ENCODE results near the gene SEPTIN2. TPM values are rescaled to one million over a fixed set of nuclear protein-coding genes. Genes with fewer than 3 reads are reported as not detected.
"Not testable (repeated sequence)": the region's sequence is repeated elsewhere in the genome, so short reads cannot be mapped to it uniquely, and the experiment has no call there.

SEPTIN2 gene
- total RNA-seq, 1 donor from 2014 or later: 552 TPM

GRCh38 chr2:241391892-241392665, 76.4 kb downstream of the SEPTIN2 start:
- Histone ChIP-seq H3K9ac (ENCODE audit: low read length) (no peak overlapping the region), H3K79me2 (ENCODE audit: insufficient read depth, low read length) (peaks cover 5% of the 10 kb centered on the region), H3K27ac (ENCODE audit: low read depth, low read length) (no peak overlapping the region), H3K4me3 (ENCODE audit: insufficient read depth, low read depth, low read length) (no peak overlapping the region), H3K9me3 (ENCODE audit: insufficient read depth, low read depth, low read length) (no peaks in the 10 kb centered on the region), H3K4me2 (ENCODE audit: low read length) (no peak overlapping the region), H3K36me3 (ENCODE audit: insufficient read depth, low read length) (peaks cover 5% of the 10 kb centered on the region), H4K20me1 (ENCODE audit: insufficient read depth, low read length) (peaks cover 41% of the 10 kb centered on the region), H2AFZ (ENCODE audit: low read depth, low read length) (no peak overlapping the region), H3K27me3 (ENCODE audit: insufficient read depth, low read length) (no peaks in the 10 kb centered on the region), H3K4me1 (ENCODE audit: insufficient read depth, low read length) (no peaks in the 10 kb centered on the region)
- Mint-ChIP-seq H3K36me3 (ENCODE audit: low read depth, unreplicated experiment) (peaks cover 26% of the 10 kb centered on the region), H3K27ac (ENCODE audit: unreplicated experiment) (no peak overlapping the region), H3K4me1 (ENCODE audit: low read depth, unreplicated experiment) (peaks cover 3% of the 10 kb centered on the region), H3K4me3 (ENCODE audit: unreplicated experiment) (no peak overlapping the region), H3K9me3 (ENCODE audit: unreplicated experiment) (peaks cover 3% of the 10 kb centered on the region), H3K27me3 (ENCODE audit: low read depth, unreplicated experiment) (no peaks in the 10 kb centered on the region)
- TF ChIP-seq EZH2 (IDR thresholded peaks at IDR 0.05; ENCODE audit: insufficient read depth, low read length) (no peak), CTCF (IDR thresholded peaks at IDR 0.05; ENCODE audit: insufficient read depth, low read depth, low read length) (peak; percentile 18)
- FAIRE-seq (no peak), DNase-seq (ENCODE audit: low read depth) (no peak)

- not testable (repeated sequence) for H3K9ac ChIP-seq (ENCODE audit: low read length); FAIRE-seq; H3K36me3 ChIP-seq (ENCODE audit: insufficient read depth, low read length); H3K27ac ChIP-seq (ENCODE audit: low read depth, low read length); H3K9me3 Mint-ChIP-seq (ENCODE audit: unreplicated experiment); H3K27me3 Mint-ChIP-seq (ENCODE audit: low read depth, unreplicated experiment); H3K27ac Mint-ChIP-seq (ENCODE audit: unreplicated experiment); H3K27me3 ChIP-seq (ENCODE audit: insufficient read depth, low read length); H2AFZ ChIP-seq (ENCODE audit: low read depth, low read length); H3K4me3 Mint-ChIP-seq (ENCODE audit: unreplicated experiment); H3K9me3 ChIP-seq (ENCODE audit: insufficient read depth, low read depth, low read length); H3K79me2 ChIP-seq (ENCODE audit: insufficient read depth, low read length); DNase-seq (ENCODE audit: low read depth); H3K4me2 ChIP-seq (ENCODE audit: low read length); H3K4me1 Mint-ChIP-seq (ENCODE audit: low read depth, unreplicated experiment); H3K4me3 ChIP-seq (ENCODE audit: insufficient read depth, low read depth, low read length); H3K4me1 ChIP-seq (ENCODE audit: insufficient read depth, low read length)
- peaks cover 26% of the 10 kb centered on the region for H3K36me3 Mint-ChIP-seq (ENCODE audit: low read depth, unreplicated experiment)
- peaks cover 39% of the 10 kb centered on the region for H4K20me1 ChIP-seq (ENCODE audit: insufficient read depth, low read length)
These were observed 77.0 kb downstream of the SEPTIN2 start for GRCh38 chr2:241392753-241393152.

- Histone ChIP-seq H3K27me3 (ENCODE audit: insufficient read depth, low read length) (no peaks in the 10 kb centered on the region), H4K20me1 (ENCODE audit: insufficient read depth, low read length) (peaks cover 39% of the 10 kb centered on the region), H3K27ac (ENCODE audit: low read depth, low read length) (no peak overlapping the region), H3K4me3 (ENCODE audit: insufficient read depth, low read depth, low read length) (no peak overlapping the region), H3K9me3 (ENCODE audit: insufficient read depth, low read depth, low read length) (no peaks in the 10 kb centered on the region), H3K4me2 (ENCODE audit: low read length) (no peak overlapping the region), H3K9ac (ENCODE audit: low read length) (no peak overlapping the region), H2AFZ (ENCODE audit: low read depth, low read length) (no peak overlapping the region), H3K79me2 (ENCODE audit: insufficient read depth, low read length) (peaks cover 5% of the 10 kb centered on the region), H3K36me3 (ENCODE audit: insufficient read depth, low read length) (peaks cover 5% of the 10 kb centered on the region), H3K4me1 (ENCODE audit: insufficient read depth, low read length) (no peaks in the 10 kb centered on the region)
- Mint-ChIP-seq H3K4me1 (ENCODE audit: low read depth, unreplicated experiment) (peaks cover 3% of the 10 kb centered on the region), H3K36me3 (ENCODE audit: low read depth, unreplicated experiment) (peaks cover 26% of the 10 kb centered on the region), H3K27ac (ENCODE audit: unreplicated experiment) (peak overlapping the region; percentile 80), H3K9me3 (ENCODE audit: unreplicated experiment) (peaks cover 3% of the 10 kb centered on the region), H3K4me3 (ENCODE audit: unreplicated experiment) (no peak overlapping the region), H3K27me3 (ENCODE audit: low read depth, unreplicated experiment) (no peaks in the 10 kb centered on the region)
- TF ChIP-seq CTCF (IDR thresholded peaks at IDR 0.05; ENCODE audit: insufficient read depth, low read depth, low read length) (no peak), EZH2 (IDR thresholded peaks at IDR 0.05; ENCODE audit: insufficient read depth, low read length) (no peak)
- DNase-seq (ENCODE audit: low read depth): no peak
- FAIRE-seq: no peak
These were observed 77.9 kb downstream of the SEPTIN2 start for GRCh38 chr2:241393524-241394196.

GRCh38 chr2:241396809-241397208, 81.1 kb downstream of the SEPTIN2 start:
- peaks cover 37% of the 10 kb centered on the region for H4K20me1 ChIP-seq (ENCODE audit: insufficient read depth, low read length)
- not testable (repeated sequence) for H3K4me1 Mint-ChIP-seq (ENCODE audit: low read depth, unreplicated experiment); DNase-seq (ENCODE audit: low read depth); H3K9me3 ChIP-seq (ENCODE audit: insufficient read depth, low read depth, low read length); H3K9ac ChIP-seq (ENCODE audit: low read length); H3K9me3 Mint-ChIP-seq (ENCODE audit: unreplicated experiment); H3K4me3 ChIP-seq (ENCODE audit: insufficient read depth, low read depth, low read length); H3K27me3 Mint-ChIP-seq (ENCODE audit: low read depth, unreplicated experiment); H3K4me2 ChIP-seq (ENCODE audit: low read length); H3K27me3 ChIP-seq (ENCODE audit: insufficient read depth, low read length); H2AFZ ChIP-seq (ENCODE audit: low read depth, low read length); H3K4me3 Mint-ChIP-seq (ENCODE audit: unreplicated experiment); H3K27ac Mint-ChIP-seq (ENCODE audit: unreplicated experiment); H3K36me3 ChIP-seq (ENCODE audit: insufficient read depth, low read length); FAIRE-seq; H3K4me1 ChIP-seq (ENCODE audit: insufficient read depth, low read length); H3K27ac ChIP-seq (ENCODE audit: low read depth, low read length)
- peaks cover 16% of the 10 kb centered on the region for H3K36me3 Mint-ChIP-seq (ENCODE audit: low read depth, unreplicated experiment)
- H3K79me2 ChIP-seq (ENCODE audit: insufficient read depth, low read length): peaks cover 20% of the 10 kb centered on the region

All from astrocyte (in vitro differentiated cells and primary cell).